ENCODE results near the gene RGP1.

DNA sequence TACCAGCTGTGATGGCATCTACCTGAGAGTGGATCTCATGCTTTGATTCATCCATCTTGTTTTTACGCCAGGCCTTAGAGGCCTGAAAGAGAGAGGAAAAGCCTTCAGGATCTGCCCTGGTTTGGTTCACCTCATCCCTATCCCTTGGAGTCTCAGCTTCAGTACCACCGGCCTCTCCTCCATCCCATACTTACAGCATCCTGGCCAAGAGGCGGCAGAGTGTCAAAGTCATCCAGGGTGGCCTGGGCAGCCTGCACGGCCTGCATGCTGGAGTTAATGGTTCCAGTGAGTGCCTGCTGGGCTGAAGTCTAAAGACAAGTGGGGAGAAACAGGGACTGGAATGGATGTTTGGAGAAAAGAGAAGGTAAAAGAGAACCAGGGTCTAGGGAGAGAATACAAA, 29.5 kb upstream of the RGP1 start:
- TF ChIP-seq, protein P1, sequence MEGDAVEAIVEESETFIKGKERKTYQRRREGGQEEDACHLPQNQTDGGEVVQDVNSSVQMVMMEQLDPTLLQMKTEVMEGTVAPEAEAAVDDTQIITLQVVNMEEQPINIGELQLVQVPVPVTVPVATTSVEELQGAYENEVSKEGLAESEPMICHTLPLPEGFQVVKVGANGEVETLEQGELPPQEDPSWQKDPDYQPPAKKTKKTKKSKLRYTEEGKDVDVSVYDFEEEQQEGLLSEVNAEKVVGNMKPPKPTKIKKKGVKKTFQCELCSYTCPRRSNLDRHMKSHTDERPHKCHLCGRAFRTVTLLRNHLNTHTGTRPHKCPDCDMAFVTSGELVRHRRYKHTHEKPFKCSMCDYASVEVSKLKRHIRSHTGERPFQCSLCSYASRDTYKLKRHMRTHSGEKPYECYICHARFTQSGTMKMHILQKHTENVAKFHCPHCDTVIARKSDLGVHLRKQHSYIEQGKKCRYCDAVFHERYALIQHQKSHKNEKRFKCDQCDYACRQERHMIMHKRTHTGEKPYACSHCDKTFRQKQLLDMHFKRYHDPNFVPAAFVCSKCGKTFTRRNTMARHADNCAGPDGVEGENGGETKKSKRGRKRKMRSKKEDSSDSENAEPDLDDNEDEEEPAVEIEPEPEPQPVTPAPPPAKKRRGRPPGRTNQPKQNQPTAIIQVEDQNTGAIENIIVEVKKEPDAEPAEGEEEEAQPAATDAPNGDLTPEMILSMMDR (IDR thresholded peaks at IDR 0.05), result no peak
- TF ChIP-seq POLR2A (IDR thresholded peaks at IDR 0.05), result no peak

All from vagina (tissue), 2 donors.